ENCODE measurements around the gene TUBG1. TPM values are rescaled to one million over a fixed set of nuclear protein-coding genes. Genes with fewer than 3 reads are reported as not detected.
"Not testable (repeated sequence)": the region's sequence is repeated elsewhere in the genome, so short reads cannot be mapped to it uniquely, and the experiment has no call there.

TUBG1 gene
- total and polyA plus RNA-seq, 8 donors: 10.5 to 79.9 (median 23.2) TPM

DNA sequence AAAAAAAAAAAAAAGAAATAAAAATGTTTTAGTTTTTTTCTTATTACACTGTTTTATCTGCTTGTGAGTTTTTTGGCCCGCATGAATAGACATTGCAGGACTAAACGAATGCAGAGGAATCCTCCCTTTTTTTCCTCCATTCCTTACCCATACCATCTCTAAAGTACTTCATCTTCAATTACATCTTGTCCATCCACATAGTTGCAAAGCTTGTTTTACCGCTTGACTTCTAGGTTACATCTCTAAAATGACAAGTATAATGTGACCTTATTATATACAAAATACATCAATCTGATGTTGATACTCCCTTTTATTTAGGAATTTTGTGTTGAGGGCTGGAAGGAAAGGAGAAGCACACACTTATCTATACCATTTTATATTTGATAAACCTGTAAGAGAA is 13.1 kb upstream of the TUBG1 start:
- no peak for FAIRE-seq
- Histone ChIP-seq H3K36me3 (peaks cover 0 to 5% (median 0%) of the 10 kb centered on the region in 3 donors), H3K27ac (no peak overlapping the region), H3K4me3 (no peak overlapping the region), H3K9me3 (no peaks in the 10 kb centered on the region), H3K4me1 (no peaks in the 10 kb centered on the region), H3K27me3 (no peaks in the 10 kb centered on the region)
- intact Hi-C loops (cut with DNase I): no loop called here
- TF ChIP-seq, protein P1, sequence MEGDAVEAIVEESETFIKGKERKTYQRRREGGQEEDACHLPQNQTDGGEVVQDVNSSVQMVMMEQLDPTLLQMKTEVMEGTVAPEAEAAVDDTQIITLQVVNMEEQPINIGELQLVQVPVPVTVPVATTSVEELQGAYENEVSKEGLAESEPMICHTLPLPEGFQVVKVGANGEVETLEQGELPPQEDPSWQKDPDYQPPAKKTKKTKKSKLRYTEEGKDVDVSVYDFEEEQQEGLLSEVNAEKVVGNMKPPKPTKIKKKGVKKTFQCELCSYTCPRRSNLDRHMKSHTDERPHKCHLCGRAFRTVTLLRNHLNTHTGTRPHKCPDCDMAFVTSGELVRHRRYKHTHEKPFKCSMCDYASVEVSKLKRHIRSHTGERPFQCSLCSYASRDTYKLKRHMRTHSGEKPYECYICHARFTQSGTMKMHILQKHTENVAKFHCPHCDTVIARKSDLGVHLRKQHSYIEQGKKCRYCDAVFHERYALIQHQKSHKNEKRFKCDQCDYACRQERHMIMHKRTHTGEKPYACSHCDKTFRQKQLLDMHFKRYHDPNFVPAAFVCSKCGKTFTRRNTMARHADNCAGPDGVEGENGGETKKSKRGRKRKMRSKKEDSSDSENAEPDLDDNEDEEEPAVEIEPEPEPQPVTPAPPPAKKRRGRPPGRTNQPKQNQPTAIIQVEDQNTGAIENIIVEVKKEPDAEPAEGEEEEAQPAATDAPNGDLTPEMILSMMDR (IDR thresholded peaks at IDR 0.05): no peak
- no peak for ATAC-seq
- 79 to 87% methylated on average over 3 of the region's 3 CpGs for WGBS, 2 donors
- DNase-seq: no peak

DNA sequence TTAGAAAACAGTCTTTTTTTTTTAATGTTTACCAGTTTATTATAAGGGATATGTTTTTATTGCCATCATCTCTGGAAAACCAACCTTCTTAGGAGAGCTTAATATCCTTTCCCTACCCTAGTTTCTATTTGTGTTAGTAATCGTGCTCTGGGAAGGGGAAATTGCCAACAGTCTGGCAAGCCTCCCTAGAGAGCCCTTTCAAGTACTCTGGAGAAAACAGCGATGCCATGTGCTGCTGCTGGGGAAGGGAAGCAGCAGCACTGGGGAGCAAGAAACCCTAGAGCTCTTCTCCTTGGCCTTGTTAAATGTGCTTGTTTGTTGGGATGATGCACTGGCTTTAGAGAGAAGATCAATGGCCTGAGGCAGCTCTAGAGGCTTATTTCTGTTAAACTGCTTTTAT is 10.6 kb upstream of the TUBG1 start:
- no peak for DNase-seq
- no peak overlapping the region for H3K27ac ChIP-seq
- no peak for FAIRE-seq

DNA sequence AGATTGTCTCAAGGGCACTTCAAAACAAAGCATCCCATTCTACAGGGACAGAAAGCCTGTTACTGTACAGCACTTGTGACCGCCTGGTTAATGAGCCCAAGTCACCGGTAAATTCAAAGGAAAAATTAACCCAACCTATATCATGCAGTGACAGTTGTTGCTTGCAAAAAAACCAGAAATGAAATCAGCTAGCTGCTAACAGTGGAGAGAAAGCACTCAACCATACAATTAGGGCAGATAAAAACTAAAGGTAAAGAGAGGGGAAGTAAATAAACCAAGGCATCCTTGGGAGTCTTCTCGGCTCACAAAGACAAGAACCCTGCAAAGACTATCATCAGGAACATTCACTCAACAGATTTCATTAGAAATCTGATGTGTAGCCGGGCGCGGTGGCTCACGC is 6.2 kb upstream of the TUBG1 start:
- FAIRE-seq: no peak
- Histone ChIP-seq H3K4me1 (peaks cover 4 to 25% (median 10%) of the 10 kb centered on the region in 3 donors), H3K27ac (no peak overlapping the region), H3K9me3 (no peaks in the 10 kb centered on the region), H3K27me3 (no peaks in the 10 kb centered on the region), H3K36me3 (no peaks in the 10 kb centered on the region), H3K4me3 (no peak overlapping the region)
- intact Hi-C loops (cut with DNase I): no loop called here
- TF ChIP-seq, protein P1 (IDR thresholded peaks at IDR 0.05): no peak
- 86 to 90% methylated on average over 7 of the region's 7 CpGs for WGBS, 2 donors
- ATAC-seq: no peak
- no peak for DNase-seq

More for the DNA sequence above, 10.6 kb upstream of the TUBG1 start:
- TF ChIP-seq, protein P1 (IDR thresholded peaks at IDR 0.05): no peak
- WGBS, 2 donors: 29 to 42% methylated on average over 2 of the region's 2 CpGs
- ATAC-seq: peak in 2 of 4 donors; percentile 34 to 52
- Histone ChIP-seq H3K9me3 (no peaks in the 10 kb centered on the region), H3K36me3 (no peaks in the 10 kb centered on the region), H3K27me3 (no peaks in the 10 kb centered on the region), H3K4me3 (no peak overlapping the region), H3K4me1 (no peaks in the 10 kb centered on the region)
- intact Hi-C loops (cut with DNase I): no loop called here

DNA sequence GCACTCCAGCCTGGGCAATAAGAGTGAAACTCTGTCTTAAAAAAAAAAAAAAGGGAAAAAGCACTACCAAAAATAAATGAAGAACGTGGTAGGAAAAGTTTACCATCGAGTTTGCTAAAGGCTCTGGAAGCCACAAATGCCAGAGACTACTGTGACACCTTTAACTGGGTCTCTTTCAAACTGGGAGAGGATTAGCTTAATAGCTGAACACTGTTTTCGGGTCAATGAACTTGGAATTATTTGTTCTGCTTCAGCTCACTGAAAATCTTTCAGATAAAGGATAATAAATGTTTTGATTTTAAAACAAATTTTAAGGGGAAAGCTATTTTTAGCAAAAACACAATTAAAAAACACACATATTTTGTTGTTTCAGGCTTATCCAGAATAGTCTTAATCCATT is 1.7 kb upstream of the TUBG1 start:
- TF ChIP-seq, protein P1 (IDR thresholded peaks at IDR 0.05): no peak
- 24 to 32% methylated on average over 3 of the region's 3 CpGs for WGBS, 2 donors
- peaks cover 4 to 35% (median 16%) of the 10 kb centered on the region in 3 donors for H3K4me1 ChIP-seq
- H3K9me3 ChIP-seq: no peaks in the 10 kb centered on the region
- H3K4me3 ChIP-seq: peak overlapping the region in 2 of 4 donors; percentile 59 to 76
- no peaks in the 10 kb centered on the region for H3K27me3 ChIP-seq
- no peak for ATAC-seq
- DNase-seq: no peak
- peaks cover 0 to 3% (median 0%) of the 10 kb centered on the region in 3 donors for H3K36me3 ChIP-seq
- no peak for FAIRE-seq
- intact Hi-C loops (cut with DNase I): no loop called here
- no peak overlapping the region for H3K27ac ChIP-seq

DNA sequence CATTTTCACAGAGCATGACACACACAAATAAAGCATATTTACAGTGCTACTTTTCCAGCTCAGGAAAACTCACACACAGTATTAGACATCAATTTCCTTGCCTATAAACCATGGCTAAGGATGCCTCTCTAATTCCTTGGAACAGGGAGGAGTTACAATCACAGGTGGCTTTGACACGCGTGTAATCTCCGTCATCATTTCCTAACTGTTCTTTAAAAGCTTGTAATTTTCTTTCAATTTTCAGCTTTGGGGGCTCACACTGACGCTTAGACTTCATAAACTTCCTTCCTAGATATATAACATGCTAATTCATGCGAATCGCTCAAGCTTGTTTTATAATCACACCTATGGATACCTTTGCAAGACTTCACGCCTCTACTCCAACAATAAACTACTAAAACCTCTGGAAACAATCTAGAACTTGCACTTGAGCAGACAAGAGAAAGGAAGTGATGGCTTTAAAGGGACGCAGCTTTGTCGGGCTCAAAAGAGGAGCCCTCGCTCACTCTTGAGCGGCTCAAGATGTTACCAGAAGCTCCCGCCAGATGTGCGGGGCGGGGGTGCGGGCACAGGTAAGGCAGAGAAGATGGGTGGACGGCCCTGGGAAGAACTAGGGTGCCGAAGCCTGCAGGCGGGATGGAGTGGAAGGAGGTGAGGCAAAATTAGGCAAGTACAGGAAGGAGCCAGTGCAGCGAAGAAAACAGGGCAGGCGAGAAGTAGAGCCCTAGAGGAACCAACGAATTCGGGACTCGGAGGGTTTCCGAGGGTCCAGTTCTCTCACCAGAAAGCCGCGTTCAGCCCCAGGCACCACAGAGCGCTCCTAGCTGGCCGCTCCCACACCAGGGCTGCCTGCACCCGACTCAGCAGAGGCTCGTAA is 940 bp upstream of the TUBG1 start:
- Histone ChIP-seq H3K4me3 (peak overlapping the region; percentile 51 to 76 (median 64)), H3K36me3 (peaks cover 0 to 11% (median 0%) of the 10 kb centered on the region in 3 donors), H3K4me1 (peaks cover 4 to 35% (median 16%) of the 10 kb centered on the region in 3 donors), H3K27me3 (no peaks in the 10 kb centered on the region), H3K9me3 (no peaks in the 10 kb centered on the region), H3K27ac (peak overlapping the region; percentile 58 to 92 (median 76))
- peak; percentile 47 to 76 (median 71) for ATAC-seq
- FAIRE-seq: no peak
- WGBS, 2 donors: 0 to 1% methylated on average over 28 to 30 of the region's 30 CpGs
- intact Hi-C loops (cut with DNase I): no loop called here
- TF ChIP-seq, protein P1 (IDR thresholded peaks at IDR 0.05): no peak
- DNase-seq: peak in 1 of 6 donors; percentile 59

DNA sequence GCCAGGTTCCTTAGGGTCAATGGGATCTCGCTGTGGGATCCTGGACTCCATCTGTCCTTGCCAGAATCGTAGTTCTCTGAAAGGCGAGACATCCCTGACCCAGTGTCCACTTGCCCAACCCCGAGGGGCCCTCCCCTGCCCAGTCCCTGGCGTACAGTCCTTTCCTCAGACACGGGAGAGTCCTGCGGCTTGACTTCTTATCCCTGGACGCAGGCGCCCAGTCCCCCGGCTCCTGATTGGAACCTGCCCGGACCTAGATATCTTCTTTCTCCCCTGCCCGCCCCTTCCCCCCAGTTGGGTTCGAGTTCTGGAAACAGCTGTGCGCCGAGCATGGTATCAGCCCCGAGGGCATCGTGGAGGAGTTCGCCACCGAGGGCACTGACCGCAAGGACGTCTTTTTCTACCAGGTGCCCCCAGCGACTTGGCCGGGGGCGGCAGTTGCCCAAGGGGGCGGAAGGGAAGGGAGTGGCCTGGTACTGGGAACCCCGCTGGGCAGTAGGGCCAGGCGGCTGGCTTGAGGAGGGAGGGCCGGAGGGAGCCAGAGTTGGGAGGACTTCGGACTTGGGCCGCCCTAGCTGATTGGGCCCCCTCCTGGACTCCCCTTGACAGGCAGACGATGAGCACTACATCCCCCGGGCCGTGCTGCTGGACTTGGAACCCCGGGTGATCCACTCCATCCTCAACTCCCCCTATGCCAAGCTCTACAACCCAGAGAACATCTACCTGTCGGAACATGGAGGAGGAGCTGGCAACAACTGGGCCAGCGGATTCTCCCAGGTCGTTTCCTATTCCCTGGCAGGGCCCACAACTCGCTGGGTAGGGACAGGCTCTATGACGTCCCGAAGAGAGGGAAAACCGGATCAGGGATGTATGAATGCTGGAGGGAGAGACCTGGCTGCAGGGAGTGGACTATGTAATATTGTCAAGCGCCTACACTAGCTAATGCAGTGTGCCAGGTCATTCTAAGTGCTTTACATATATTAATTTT is 625 bp downstream of the TUBG1 start:
- peaks cover 4 to 35% (median 16%) of the 10 kb centered on the region in 3 donors for H3K4me1 ChIP-seq
- H3K36me3 ChIP-seq: peaks cover 0 to 27% (median 6%) of the 10 kb centered on the region in 3 donors
- H3K4me3 ChIP-seq: peak overlapping the region; percentile 51 to 76 (median 58)
- FAIRE-seq; intact Hi-C loops (cut with DNase I); H3K27me3 ChIP-seq; H3K9me3 ChIP-seq: not testable (repeated sequence)
- DNase-seq (peak in 5 of 6 donors; percentile 26 to 81 (median 65)), ATAC-seq (peak; percentile 12 to 28 (median 18))
- WGBS, 2 donors: 10 to 14% methylated on average over 34 to 36 of the region's 42 CpGs
- peak overlapping the region; percentile 18 to 87 (median 48) for H3K27ac ChIP-seq
